ENCODE results near the gene IGF1R.

DNA sequence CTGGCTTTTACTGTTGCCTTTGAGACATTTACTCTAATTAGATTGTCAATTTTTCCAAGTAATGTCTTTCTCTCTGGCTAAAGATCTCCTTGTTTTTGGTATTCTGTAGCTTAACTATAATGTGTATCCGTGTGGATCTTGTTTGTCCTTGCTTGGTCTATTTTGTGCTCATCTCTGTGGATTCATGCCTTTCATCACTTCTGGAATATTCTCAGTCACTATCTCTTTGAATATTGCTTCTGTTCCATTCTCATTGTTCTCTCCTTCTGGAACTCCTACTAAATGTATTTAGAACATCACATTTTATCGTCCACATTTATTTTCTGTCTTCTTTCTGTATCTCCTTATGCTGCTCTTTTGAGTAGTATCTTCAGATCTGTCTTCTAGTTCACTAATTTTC, 346.6 kb downstream of the IGF1R start:
- TF ChIP-seq, protein P1, sequence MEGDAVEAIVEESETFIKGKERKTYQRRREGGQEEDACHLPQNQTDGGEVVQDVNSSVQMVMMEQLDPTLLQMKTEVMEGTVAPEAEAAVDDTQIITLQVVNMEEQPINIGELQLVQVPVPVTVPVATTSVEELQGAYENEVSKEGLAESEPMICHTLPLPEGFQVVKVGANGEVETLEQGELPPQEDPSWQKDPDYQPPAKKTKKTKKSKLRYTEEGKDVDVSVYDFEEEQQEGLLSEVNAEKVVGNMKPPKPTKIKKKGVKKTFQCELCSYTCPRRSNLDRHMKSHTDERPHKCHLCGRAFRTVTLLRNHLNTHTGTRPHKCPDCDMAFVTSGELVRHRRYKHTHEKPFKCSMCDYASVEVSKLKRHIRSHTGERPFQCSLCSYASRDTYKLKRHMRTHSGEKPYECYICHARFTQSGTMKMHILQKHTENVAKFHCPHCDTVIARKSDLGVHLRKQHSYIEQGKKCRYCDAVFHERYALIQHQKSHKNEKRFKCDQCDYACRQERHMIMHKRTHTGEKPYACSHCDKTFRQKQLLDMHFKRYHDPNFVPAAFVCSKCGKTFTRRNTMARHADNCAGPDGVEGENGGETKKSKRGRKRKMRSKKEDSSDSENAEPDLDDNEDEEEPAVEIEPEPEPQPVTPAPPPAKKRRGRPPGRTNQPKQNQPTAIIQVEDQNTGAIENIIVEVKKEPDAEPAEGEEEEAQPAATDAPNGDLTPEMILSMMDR (conservative IDR thresholded peaks at IDR 0.05) = no peak
- no peak for TF ChIP-seq ZFX (IDR thresholded peaks at IDR 0.05)
